ENCODE measurements around the gene VPS37D.
A peak's percentile ranks its signal among the peaks of the same experiment; 100 is the strongest.

VPS37D gene

DNA sequence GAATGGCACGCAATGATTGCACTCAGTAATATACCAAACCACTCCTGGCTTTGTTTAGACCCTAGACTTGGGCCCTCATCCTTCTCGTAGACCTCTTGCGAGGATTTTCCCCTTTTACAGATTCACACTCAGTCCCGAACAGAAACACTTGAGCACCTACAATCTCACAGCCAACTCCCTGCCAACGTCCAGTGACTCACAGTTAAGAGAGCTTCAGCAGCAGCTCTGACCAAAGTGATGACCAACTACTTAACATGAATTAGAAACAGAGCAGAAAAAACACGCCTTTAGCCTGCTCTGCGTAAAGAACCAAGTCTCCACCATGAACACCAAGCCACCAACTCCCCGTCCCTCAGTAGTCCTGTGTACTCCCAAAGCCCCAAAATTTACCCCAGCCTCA is 13.4 kb downstream of the VPS37D start:
- DNase-seq, result no peak

DNA sequence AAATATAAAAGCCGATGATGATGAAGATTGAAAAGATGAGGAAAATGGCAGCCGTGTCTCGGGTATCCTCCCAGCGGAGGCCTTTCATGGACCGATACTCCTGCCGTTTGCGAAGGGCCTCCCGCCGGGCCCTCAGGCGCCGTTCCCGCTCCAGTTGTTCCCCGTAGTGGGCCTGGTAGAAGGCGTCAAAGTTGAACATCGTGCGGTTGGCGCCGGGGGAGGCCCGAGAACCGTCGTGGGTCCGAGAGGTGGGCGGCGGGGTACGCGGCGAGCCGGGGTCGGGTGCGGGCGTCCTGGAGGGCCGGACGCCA is 15.1 kb downstream of the VPS37D start:
- DNase-seq, result no peak

DNA sequence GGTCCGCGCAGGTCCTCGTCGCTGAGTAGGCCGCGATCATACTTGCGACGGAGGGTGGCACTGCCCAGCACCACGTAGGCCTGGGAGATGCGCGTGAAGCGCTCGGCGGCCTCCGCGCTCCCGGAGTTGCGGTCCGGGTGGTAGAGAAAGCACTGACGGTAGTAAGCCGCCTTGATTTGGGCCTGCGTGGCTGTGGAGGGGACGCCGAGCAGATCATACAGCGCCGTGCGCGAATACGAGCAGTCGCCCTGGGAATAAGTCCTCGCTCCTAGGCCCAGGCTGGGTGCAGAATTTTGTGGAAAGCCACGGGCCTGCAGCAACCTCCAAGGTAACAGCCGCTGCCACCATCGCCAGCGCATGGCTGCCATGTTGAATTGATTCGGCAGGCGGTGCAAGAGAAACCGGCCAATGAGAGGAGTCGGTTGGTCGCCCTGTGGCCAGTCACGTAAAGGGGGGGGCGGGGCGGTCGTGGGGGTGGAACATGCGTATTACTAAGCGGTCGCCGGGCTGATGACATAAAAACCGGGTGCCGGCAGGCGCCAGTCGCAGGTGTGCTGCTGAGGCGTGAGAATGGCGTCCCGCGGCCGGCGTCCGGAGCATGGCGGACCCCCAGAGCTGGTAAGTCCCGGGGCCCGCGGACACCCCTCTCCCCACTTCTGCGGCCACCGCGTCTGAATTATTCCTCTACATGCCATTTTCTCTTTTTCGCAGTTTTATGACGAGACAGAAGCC is 15.6 kb downstream of the VPS37D start, which contains the start of the genes BUD23 and DNAJC30:
TSS of gene BUD23 (plus strand) at position 542 of the 732 bp plus-strand sequence. CDS start at position 571, 29 bp downstream.
TSS of gene DNAJC30 (minus strand) at position 398 of the 732 bp plus-strand sequence. CDS start at position 368, 30 bp downstream.
- peak; percentile 95 for DNase-seq

DNA sequence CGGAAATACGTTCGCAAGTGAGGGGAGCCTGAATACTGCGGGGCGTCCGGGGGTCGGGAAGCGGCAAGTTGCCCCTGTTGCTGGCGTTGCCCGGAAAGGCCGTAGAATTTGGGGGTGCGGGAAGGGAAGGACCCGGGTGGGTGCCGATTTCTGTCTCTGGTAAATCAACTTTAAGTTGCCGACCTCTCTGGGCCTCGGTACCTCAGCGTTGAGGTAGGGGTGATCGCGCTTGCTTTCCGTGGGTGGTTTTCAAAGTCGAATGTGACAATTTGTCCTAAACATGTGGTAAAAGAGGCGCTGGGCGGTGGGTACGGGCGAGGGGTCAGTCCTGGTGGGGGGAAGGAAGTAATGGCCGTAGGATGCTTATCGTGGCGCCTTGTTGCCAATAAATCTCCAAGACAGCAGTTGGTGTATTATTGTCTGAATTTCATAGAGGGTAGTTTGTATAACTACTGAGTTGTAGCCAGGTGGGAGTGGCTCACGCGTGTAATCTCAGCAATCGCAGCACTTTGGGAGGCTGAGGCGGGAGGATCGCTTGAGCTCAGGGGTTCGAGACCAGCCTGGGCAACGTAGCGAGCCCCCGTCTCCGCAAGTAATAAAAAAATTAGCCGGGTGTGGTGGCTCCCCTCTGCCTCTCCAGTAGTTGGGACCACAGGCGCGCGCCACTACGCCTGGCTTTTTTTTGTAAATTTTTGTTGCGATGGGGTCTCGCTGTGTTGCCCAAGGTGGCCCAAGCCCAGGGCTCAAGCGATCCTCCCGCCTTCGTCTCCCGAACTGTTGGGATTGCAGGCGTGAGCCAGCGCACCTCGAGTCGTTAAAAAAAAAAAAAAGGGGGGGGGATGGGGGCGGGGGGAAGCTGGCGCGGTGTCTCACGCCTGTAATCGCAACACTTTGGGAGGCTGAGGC is 16.4 kb downstream of the VPS37D start:
- DNase-seq, result no peak

DNA sequence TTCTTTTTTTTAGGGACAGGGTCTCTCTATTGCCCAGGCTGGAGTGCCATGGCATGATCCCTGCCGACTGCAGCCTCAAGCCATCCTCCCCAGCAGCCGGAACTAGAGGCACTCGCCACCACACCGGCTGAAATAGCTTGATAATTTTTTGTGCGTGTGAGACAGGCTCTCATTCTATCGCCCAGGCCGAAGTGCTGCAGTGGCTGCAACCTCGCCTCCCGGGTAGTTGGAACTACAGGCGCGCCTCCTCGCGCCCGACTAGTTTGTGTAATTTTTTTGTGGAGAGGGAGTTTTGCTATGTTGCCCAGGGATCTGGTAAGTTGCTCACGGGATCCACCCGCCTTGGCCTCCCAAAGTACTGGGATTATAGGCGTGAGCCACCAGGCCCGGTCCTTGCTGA is 17.7 kb downstream of the VPS37D start:
- no peak for DNase-seq

DNA sequence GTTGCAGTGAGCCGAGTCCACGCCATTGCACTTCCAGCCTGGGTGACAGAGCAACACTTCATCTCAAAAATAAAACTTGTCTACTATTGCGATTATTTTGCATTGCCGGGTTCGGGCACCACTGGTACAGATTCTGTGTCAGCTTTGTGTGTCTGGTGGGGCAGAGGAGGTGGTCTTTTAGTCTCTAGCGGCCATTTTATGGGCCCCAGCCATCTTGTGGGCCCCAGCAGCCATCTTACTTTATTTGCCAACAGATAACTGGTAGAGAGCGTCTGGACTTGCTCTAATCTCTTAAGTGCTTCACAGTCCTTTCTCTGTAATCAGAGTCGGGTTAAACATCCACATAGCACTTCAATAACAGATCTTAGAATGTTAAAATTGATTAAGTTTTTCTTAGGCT is 20.7 kb downstream of the VPS37D start:
- DNase-seq, result no peak

DNA sequence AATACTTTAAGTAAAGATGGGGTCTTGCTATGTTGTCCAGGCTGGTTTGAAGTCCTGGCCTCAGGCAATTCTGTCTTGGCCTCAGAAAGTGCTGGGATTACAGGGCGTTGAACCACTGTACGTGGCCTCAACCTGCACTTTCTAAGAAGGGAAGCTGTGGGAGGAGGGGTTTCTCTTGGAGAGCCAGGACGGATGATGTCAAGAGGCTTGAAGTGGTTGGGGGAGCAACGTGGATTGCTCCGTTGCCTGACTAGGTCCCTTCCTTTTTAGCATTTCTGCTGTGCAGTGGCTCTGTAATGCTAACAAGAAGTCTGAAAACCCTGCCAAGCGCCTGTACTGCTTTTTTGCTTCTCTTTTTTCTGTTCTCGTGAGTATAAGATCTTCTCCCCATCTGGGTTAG is 23.0 kb downstream of the VPS37D start:
- no peak for DNase-seq

DNA sequence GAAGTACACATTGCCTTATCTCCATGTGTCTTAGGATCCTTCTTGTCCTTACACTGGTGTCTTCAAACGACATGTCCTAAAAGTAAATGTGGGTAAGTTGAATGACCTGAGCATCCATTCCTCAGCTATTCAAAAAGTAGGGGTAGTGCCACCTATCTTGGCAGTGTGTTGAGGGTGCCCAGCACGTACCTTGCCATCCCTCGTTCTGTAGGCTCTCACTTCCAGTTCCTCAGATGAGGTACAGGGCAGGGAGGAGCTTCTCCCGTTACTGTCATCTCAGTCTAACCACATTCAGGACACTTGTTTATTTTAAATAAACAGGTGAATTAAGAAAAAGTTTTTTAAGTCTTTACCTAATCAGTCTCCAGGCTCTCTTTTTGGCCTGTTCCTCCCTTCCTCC is 28.7 kb downstream of the VPS37D start:
- DNase-seq, result no peak

DNA sequence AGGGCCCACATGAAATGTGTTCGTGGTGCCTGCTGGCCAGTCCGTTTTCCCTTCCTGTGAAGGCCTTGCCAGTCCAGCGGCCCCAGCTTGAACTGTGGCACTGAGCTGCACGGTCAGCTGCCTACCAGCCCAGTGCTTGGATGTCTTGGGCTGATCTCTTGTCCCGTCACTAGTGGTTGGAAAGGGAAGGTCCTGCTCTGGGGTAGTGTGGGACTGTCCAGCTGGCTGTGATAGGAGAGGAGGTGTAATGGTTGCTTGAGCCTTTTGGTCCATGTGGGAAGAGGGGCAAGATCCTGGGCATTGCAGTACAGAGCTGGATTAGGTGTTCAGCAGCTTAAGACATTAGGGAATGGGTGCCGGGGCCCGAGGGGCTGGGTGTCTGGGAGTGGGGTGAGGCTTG is 30.8 kb downstream of the VPS37D start:
- no peak for DNase-seq

DNA sequence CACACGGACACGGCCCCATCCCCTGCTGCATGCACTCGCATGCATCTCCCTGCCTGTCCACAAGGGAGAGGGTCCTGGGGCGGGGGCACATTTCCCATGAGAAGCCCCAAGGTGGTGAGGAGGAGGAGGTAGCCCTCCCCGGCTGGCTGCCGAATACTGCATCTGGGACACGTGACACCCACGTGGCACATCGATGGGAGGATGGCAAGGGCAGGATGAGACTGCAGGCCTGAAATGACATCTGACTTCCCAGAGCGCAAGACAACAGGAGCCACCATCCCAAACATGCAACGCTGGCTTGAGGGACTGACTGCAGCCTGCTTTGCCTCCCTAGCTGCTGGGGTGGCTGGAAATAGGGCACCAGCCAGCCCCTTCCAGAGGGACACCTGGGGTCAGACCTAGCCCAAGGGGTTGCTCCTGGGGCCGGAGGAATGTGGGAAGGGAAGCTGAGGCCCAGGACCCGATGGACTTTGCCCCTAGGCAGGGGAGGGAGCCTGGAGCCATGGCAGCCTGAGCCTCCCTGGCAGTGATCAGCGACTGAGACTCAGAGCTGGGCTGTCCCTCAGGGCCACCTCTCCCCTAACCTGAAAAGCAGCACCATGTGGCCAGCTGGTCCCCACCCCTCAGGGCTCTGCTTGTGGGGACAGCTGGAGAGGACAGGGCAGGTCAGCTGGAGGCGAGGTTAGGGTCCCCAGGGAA is 31.9 kb downstream of the VPS37D start:
- DNase-seq, result no peak

DNA sequence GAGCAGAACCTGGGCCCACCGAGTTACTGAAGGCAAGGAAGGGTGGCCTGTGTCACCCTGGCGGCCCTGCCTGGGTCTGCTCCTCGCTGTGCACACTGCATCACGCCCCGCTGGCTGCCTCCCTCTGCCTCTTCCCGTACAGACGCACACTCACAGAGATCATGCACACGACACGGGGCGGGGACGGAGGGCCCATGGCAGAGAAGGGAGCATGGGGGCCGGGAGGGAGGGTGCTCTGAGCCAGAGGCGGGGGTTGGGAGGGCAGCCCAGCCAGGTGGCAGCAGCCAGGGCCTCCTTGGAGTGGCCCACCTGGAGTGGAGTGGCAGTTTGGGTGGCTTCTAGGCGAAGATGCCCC is 32.4 kb downstream of the VPS37D start:
- no peak for DNase-seq

DNA sequence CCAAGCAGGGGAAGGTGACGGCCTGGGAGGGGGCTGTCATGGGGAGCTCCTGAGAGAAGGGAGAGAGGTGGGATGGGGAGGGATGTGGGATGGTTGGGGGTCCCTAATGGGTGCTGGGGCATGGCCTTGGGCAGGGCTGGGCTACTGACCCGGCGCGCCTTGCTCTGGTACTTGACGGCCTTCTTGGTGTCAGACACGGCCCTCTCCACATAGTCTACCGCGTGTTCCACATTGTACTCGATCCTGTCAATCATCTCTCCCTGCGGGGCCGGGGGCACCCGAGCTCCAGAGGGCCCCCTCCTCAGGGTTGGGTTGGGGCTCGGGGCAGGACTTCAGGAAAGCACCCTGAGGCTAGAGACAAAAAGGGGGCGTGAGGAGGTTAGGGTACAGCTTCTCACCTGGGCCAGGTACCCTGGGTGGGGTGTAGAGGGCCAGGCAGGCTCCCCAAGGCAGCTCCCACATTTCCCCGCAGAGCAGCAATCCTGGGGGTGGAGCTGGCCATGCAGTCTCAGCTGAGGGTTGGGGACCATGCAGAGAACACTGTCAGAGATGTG is 33.0 kb downstream of the VPS37D start:
- no peak for DNase-seq

DNA sequence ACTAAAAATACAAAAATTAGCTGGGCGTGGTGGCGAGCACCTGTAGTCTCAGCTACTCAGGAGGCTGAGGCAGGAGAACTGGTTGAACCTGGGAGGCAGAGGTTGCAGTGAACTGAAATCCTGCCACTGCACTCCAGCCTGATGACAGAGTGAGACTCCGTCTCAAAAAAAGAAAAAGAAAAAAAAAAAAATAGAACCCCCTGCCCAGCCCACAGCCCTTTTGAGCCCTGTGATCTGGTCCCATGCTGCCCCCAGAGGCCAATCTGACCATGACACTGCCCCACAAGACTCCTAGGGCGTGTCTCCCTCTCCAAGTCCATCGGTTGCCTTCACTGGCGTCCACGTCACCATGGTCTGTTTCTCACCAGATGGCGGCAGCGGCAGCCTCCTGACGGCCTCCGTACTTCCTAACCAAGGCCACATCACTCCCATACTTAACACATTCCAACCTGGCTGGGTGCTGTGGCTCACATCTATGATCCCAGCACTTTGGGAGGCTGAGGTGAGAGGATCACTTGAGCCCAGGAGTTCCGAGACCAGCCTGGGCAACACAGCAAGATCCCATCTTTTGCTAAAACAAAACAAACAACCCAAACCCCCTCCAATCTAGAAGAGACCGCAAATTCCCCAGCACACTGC is 33.8 kb downstream of the VPS37D start:
- DNase-seq, result peak; percentile 46

DNA sequence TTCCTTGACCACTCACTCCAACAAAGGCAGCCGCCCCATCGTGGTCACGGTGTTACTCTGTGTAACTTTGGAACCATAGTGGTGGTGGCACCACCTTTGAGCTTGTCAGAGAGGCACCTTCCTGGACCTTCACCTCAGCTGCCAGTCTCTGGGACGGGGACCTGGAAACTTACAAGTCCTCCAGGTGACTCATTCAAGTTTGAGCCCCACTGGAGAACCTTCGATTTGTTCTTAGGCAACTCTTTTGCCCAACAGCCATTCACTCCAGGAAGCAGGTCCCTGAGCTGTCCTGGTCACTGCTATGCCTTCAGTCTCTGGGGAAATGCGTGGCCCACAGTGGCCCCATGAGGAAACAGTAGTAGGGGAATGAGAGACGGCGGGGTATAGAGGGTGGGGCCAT is 34.6 kb downstream of the VPS37D start:
- no peak for DNase-seq

DNA sequence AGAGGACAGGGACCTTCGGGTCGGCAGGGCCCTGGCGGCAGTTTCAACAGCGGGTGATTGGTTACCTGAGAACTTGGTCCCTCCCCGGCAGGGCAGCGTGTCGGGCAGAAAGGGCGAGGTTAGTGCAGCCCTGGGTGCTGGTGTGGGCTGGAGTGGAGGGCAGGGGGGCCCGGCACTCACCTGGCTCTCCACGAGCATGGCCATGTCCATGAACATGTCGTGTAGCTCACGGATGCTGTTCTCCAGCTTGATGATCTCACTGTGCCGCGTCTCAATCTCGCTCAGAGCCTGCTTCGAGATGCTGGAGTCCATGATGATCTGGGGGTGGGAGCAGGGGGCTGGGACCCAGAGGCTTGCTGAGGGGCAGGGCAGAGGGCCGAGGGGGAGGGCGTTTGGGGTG is 35.0 kb downstream of the VPS37D start:
- no peak for DNase-seq

DNA sequence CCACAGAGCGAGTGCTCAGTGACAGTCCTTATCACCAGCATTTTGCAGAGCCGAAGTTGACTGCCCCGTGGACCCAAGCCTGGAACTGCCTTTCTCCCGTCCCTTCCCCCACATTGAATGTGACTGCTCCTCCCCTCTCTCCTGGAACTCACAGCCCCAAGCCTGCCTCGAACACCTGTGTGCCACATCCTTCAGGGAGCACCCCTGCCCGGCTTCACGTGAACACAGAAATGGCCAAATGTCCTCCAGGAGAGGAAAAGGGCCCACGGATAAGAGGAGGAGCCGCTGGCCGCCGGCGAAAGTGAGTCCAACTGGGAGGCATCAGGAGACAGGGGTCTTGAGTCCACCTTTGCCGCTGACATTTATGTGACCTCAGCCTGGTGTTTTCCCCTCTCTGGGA is 35.6 kb downstream of the VPS37D start:
- DNase-seq, result no peak

DNA sequence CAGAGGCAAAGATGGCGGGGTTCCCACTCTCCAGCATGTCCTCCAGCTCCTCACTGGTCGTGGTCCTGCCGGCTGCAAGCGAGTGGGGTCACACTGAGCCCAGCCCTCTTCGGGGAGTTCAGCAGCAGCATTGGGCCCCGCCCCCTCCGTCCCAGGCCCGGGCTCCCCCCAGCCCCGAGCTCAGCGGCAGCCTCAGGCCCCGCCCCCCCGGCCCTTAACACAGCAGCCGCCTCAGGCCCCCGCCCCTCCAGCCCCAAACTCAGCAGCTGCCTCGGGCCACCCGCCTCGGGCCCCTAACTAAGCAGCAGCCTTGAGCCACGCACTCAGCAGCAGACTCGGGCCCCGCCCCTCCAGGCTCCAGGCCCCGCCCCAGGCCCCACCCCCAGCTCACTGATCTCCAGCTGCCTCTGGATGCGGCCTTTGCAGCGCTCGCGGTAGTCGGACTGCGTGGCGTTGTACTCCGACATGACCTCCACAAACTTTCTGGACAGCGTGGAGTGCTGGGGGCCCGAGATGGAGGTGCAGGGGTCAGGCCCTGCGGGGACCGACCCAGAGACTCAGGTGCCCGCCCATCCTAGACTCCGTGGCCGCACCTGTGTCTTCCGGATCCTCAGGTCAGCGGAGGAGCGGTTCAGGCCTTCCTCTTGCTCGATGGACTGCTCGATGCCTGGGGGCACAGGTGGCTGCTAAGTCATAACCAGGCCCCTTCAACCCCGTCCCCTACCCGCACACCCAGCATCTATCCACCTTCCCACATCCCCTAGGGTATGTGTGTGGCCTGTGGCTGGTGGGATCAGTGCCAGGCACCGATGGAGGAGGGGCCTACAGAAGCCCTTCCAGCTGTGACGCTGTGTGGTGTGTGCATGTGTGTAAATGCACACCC is 36.4 kb downstream of the VPS37D start:
- DNase-seq, result peak; percentile 30

DNA sequence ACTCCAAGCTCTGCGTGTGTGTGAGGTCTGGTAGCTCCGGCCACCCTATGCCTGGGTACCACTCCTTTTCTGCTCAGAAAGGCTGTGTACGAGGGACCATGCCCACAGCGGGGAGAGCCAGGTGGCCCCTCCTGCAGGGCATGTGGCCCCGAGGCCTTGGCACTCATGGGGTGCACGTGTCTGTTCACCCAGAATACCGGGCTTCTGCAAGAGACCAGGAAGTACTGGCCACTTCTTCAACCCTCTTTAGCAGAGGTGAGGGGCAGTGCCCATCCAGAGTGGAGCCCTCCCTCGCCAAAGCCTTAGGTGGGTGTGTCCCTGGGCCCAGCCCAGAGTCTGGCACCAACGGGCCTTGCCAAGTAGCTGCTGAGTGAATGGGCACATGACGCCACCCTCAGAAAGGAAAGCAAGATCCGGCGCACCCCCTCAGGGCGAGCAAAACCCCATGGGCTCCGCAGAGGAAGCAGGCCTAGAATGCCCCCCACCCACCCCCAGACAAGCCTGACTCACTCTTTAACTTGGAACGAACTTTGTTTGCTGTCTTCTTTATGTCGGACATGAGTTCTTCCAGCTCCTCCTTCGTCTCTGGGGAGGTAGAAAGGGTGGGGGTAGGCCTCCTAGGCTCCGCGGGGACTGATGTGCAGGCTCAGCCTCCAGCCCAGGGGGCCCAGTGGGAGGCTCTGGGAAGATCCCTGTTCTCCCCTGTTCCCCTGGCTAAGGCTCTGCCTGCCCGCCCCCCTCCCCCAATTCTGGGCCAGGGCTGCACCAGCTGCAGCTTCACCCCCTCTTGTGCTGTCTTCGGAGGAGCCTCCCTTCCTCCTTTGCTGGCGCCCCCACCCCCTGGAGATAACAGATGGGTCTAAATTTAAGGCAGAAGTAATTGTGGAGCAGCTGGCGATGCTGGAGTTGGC is 37.3 kb downstream of the VPS37D start:
- no peak for DNase-seq

DNA sequence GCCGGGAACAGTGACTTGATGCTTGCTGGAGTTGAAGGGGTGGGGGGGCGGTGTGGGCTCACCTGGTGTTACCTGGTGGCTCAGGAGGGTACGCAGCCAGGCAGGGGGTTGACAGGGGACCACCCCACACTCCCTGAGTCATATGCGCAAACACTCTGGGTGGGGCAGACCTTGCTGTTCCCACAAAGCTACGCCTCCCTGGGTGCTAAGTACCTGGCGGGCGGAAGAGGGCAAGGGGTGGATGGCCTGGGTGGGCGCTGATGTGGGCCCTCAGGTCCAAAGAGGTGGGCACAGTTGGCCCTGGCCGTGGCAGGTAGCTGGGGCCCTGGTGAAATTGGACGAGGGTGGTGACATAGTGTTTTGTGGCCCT is 37.9 kb downstream of the VPS37D start:
- no peak for DNase-seq

DNA sequence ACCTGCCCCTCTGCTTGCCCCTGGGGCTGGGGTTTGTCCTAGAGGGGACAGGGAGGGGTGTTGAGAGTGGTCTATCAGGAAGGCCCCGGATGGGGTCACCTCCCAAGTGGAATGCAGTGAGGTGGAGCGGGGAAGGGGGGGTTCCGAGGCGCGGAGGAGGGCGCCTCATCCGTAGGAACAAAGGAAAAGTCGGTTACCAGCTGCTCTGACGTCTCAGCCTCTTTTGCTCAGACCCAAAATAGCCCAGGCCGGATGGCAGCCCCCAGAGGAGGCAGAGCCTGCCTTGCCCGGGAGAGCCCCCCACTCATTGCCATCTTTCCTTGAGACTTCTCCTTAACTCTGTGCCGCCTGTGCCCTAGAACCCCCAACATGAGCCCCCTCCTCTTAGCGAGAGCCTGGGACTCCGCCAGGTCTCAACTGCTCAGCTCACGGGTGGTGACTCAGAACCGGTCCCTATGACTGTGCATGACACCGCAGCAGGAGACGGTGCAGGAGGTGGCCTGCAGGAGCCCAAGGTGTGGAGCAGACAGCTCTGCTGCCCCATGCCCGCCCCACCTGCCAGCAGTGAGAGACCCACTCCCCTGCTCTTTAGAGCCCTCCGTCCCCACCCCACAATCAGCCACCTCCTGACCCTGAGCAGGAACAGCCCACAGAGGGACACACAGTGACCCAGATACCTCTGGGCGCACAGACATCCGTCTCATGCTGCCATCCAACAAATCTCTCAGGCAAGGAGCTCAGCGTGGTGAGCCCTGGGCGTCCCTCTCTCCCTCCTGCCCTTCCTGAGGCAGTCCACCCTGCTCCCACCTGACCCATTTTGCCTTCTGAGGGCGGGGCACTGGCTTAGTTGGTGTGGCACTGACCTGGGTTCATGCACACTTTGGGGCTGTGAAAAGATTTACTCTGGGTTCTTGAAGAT is 38.8 kb downstream of the VPS37D start:
- DNase-seq, result no peak
